AG04450 (cell line): Measurements from ENCODE around the gene OR51E1. TPM values are rescaled to one million over a fixed set of nuclear protein-coding genes. Genes with fewer than 3 reads are reported as not detected.

Experiments
- CTCF ChIA-PET: fragments of 300-600, 350-600 bp; formaldehyde crosslinking; extraction: SDS; loops from one replicate; lab custom pipeline; 2022; ENCODE audit warnings: antibody characterized with exemption, inconsistent platforms; lab: Charles Lee
- POLR2A ChIA-PET: fragments of 350-600 bp; formaldehyde crosslinking; extraction: SDS; loops from one replicate; lab custom pipeline; 2021; ENCODE audit warnings: antibody characterized with exemption, inconsistent platforms; lab: Yijun Ruan, JAX
- DNase-seq: peaks from one replicate; pipeline ENCODE4 v3.0.0-alpha.2; 2011; ENCODE audit warnings: low read depth, low spot score
- H3K27ac ChIP-seq: one replicate; pipeline ENCODE4 v1.5.1; 2012; ENCODE audit warnings: low read depth, low read length, control low read depth
- H3K27me3 ChIP-seq: one replicate; pipeline ENCODE4 v1.6.0; 2012; ENCODE audit warnings: low read length; ENCODE audit not compliant: control insufficient read depth, insufficient read depth
- H3K4me3 ChIP-seq: 2 replicates; pipeline ENCODE4 v1.5.1; 2011; ENCODE audit warnings: mild to moderate bottlenecking, low read depth, low read length, control low read depth
- H3K9me3 ChIP-seq: 2 replicates; pipeline ENCODE4 v1.5.1; 2012; ENCODE audit warnings: low read length; ENCODE audit not compliant: control insufficient read depth, insufficient read depth
- CTCF ChIP-seq: IDR thresholded peaks from 2 replicates; pipeline ENCODE4 v1.5.1; 2011; ENCODE audit warnings: low read depth, low read length, control low read depth, inconsistent platforms
- polyA plus RNA-seq: library from polyadenylated mRNA; depleted of rRNA; stranded (reverse); fragments of >200 nt; gene quantifications from 2 replicates; pipeline ENCODE4 v1.2.3, GENCODE V29; 2011

Gene OR51E1
- polyA plus RNA-seq, 1 experiment, result 0.02 TPM

- POLR2A ChIA-PET, result no interaction called here
- H3K27me3 ChIP-seq, result no peaks in the 10 kb centered on the region
- CTCF ChIA-PET, result interaction anchor here (0.5 to 4.2 kb wide), 2 partner anchors 22 to 28 kb away, joined by 4 to 22 read pairs; partner anchors contain the start of gene OR51D1
- TF ChIP-seq CTCF, result no peak
- DNase-seq, result no peak
- no peak overlapping the region for H3K4me3 ChIP-seq
- no peak overlapping the region for H3K27ac ChIP-seq
- H3K9me3 ChIP-seq, result no peaks in the 10 kb centered on the region
These were observed 15.1 kb downstream of the OR51E1 start for GRCh38 chr11:4658629-4659445.

DNA sequence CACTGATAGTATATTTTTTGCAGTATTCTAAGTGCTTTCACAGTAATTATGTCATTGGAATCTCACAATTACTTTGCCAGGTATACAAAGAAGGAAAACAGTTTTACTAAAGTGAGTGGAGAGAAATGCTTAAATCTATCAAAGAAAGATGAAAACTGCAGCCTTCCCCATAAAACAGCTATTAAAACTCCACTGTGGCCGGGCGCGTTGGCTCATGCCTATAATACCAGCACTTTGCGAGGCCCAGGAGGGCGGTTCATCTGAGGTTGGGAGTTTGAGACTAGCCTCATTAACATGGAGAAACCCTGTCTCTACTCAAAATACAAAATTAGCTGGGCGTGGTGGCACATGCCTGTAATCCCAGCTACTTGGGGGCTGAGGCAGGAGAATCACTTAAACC lies 19.1 kb downstream of the OR51E1 start:
- Histone ChIP-seq H3K27ac (no peak overlapping the region), H3K4me3 (no peak overlapping the region), H3K27me3 (no peaks in the 10 kb centered on the region), H3K9me3 (no peaks in the 10 kb centered on the region)
- CTCF ChIA-PET, result interaction anchor here (2.0 kb wide), 1 partner anchor 26 kb away, joined by 9 read pairs; the partner anchor contains the start of gene OR51D1
- POLR2A ChIA-PET, result no interaction called here
- no peak for TF ChIP-seq CTCF
- no peak for DNase-seq

DNA sequence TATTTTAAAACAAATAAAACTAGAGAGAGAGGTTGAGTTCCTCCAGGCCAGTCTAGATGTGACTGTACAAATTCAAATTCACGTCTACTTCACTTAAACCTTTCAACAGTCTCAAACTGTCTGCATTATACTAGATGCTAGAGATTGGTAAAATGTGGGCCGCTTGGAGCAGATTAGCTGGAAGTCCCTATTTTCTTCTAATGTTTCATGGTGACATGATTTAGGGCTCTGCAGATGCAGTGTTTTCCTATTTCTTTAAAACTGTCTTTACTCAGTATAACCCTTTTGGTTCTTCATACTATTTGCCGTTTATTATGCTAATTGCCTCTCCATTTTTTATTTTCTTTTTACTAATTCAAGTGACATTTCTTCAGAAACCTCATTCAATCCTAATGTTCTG lies 20.4 kb downstream of the OR51E1 start:
- no peak for TF ChIP-seq CTCF
- no peak for DNase-seq
- no peaks in the 10 kb centered on the region for H3K9me3 ChIP-seq
- POLR2A ChIA-PET, result no interaction called here
- H3K4me3 ChIP-seq, result no peak overlapping the region
- CTCF ChIA-PET, result interaction anchor here (0.5 kb wide), 1 partner anchor 235 kb away, joined by 3 read pairs; no protein-coding TSS in a partner anchor
- H3K27ac ChIP-seq, result no peak overlapping the region
- no peaks in the 10 kb centered on the region for H3K27me3 ChIP-seq

DNA sequence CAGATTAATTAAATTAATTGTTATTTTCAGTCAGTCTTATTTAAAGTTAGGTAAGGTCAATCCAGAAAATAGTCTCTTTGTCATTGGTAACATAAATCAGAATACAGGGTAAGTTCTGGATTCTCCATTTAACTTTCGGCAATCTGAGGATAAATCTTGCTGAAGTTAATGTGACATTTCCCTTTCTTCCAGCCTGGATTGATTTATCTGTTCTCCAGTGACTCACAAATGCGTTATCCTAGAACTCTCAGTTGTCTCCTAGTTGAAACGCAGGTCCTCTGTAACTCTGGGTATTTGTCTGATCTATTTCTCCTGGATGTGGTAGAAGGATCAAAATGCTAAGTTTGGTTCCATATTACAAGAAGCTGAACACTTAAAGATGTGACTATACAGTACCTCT lies 21.0 kb downstream of the OR51E1 start:
- ChIA-PET CTCF (interaction anchor here (1.2 kb wide), 1 partner anchor 28 kb away, joined by 3 read pairs; no protein-coding TSS in a partner anchor), POLR2A (no interaction called here)
- TF ChIP-seq CTCF, result no peak
- no peak for DNase-seq
- Histone ChIP-seq H3K4me3 (no peak overlapping the region), H3K9me3 (no peaks in the 10 kb centered on the region), H3K27ac (no peak overlapping the region), H3K27me3 (no peaks in the 10 kb centered on the region)

- no peak for TF ChIP-seq CTCF
- peak; percentile 24 for DNase-seq
- Histone ChIP-seq H3K9me3 (no peaks in the 10 kb centered on the region), H3K4me3 (no peak overlapping the region), H3K27me3 (no peaks in the 10 kb centered on the region), H3K27ac (no peak overlapping the region)
- POLR2A ChIA-PET, result no interaction called here
- CTCF ChIA-PET, result interaction anchor here (1.2 kb wide), 1 partner anchor 29 kb away, joined by 3 read pairs; no protein-coding TSS in a partner anchor
These were observed 21.6 kb downstream of the OR51E1 start for GRCh38 chr11:4665424-4665823.
